SU-DHL-6 (cell line): ENCODE data around the gene ARHGAP10.

ENCODE experiments used
- EZH2phosphoT487 ChIP-seq: fragments of 200-600 bp; sonication (generic), shearing (Covaris generic); conservative IDR thresholded peaks from 2 replicates; pipeline ENCODE4 v1.6.1; 2018; ENCODE audit warnings: mild to moderate bottlenecking, antibody characterized with exemption, low read length, moderate library complexity, mixed read lengths
- TF ChIP-seq, protein P1 (sequence below): fragments of 200-600 bp; sonication (generic); IDR thresholded peaks from one replicate; pipeline ENCODE4 v1.5.1; 2017; ENCODE audit warnings: antibody characterized with exemption, mild to moderate bottlenecking, low read length, moderate library complexity; ENCODE audit not compliant: insufficient read depth, poor library complexity, severe bottlenecking

DNA sequence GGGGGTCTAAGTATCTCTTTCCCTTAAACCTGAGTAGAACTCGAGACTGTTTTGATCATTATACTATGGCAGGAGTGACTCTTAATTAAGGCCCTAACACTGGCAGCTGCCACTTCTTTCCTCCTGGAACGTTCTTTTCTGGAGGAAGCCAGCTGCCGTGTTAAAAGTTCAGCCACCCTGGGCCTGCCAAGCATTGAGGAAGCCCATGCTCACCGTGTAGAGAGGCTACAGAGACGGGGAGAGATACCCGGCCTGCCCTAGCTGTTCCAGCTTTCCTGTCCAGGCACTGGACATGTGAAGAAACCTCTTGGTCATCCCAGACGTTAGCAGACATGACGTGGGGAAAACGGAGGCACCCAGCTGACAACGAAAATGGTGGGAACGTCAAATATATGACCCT is 274.1 kb downstream of the ARHGAP10 start:
- TF ChIP-seq, protein P1, sequence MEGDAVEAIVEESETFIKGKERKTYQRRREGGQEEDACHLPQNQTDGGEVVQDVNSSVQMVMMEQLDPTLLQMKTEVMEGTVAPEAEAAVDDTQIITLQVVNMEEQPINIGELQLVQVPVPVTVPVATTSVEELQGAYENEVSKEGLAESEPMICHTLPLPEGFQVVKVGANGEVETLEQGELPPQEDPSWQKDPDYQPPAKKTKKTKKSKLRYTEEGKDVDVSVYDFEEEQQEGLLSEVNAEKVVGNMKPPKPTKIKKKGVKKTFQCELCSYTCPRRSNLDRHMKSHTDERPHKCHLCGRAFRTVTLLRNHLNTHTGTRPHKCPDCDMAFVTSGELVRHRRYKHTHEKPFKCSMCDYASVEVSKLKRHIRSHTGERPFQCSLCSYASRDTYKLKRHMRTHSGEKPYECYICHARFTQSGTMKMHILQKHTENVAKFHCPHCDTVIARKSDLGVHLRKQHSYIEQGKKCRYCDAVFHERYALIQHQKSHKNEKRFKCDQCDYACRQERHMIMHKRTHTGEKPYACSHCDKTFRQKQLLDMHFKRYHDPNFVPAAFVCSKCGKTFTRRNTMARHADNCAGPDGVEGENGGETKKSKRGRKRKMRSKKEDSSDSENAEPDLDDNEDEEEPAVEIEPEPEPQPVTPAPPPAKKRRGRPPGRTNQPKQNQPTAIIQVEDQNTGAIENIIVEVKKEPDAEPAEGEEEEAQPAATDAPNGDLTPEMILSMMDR: no peak
- TF ChIP-seq EZH2phosphoT487: no peak
